KMS-11 (cell line): ENCODE measurements around the gene VKORC1.

Source experiments
- H2AFZ ChIP-seq: fragments of 200-600 bp; sonication (generic); 2 replicates; pipeline ENCODE4 v1.6.1; 2016; ENCODE audit warnings: antibody characterized with exemption, mixed run types, low read depth
- H3K27ac ChIP-seq: fragments of 200-600 bp; sonication (generic); 2 replicates; pipeline ENCODE4 v1.6.1; 2016; ENCODE audit warnings: mild to moderate bottlenecking, mixed run types
- H3K27me3 ChIP-seq: fragments of 200-600 bp; sonication (generic); 2 replicates; pipeline ENCODE4 v1.6.1; 2017; ENCODE audit warnings: mild to moderate bottlenecking, low read depth, mixed run types, moderate library complexity; ENCODE audit not compliant: insufficient read depth
- H3K36me3 ChIP-seq: fragments of 200-600 bp; sonication (generic); 2 replicates; pipeline ENCODE4 v1.6.1; 2017; ENCODE audit warnings: mild to moderate bottlenecking, mixed run types; ENCODE audit not compliant: insufficient read depth
- H3K4me1 ChIP-seq: fragments of 200-600 bp; sonication (generic); 2 replicates; pipeline ENCODE4 v1.6.1; 2016; ENCODE audit warnings: mild to moderate bottlenecking, low read depth, mixed run types; ENCODE audit not compliant: poor library complexity, severe bottlenecking
- H3K4me2 ChIP-seq: fragments of 200-600 bp; sonication (generic); 2 replicates; pipeline ENCODE4 v1.7.0; 2016; ENCODE audit warnings: mild to moderate bottlenecking, mixed run types
- H3K4me3 ChIP-seq: fragments of 200-600 bp; sonication (generic); IDR thresholded peaks from 2 replicates; pipeline ENCODE4 v1.6.1; 2017; ENCODE audit warnings: low read depth, low read length, mixed read lengths; ENCODE audit not compliant: insufficient read depth
- H3K79me2 ChIP-seq: fragments of 200-600 bp; sonication (generic); 2 replicates; pipeline ENCODE4 v1.6.1; 2016; ENCODE audit warnings: low read depth, mixed run types; ENCODE audit not compliant: insufficient read depth
- H3K9ac ChIP-seq: fragments of 200-600 bp; sonication (generic); 2 replicates; pipeline ENCODE4 v1.6.1; 2016; ENCODE audit warnings: mild to moderate bottlenecking, mixed run types
- H4K20me1 ChIP-seq: fragments of 200-600 bp; sonication (generic); 2 replicates; pipeline ENCODE4 v1.6.1; 2016; ENCODE audit warnings: mild to moderate bottlenecking, mixed run types; ENCODE audit not compliant: insufficient read depth
- CTCF ChIP-seq: fragments of 200-600 bp; sonication (generic); conservative IDR thresholded peaks from 2 replicates; pipeline ENCODE4 v1.6.1; 2017; ENCODE audit warnings: low read depth, mild to moderate bottlenecking, antibody characterized with exemption, low read length, moderate library complexity, mixed read lengths

The VKORC1 gene

GRCh38 chr16:31084584-31085302 lies 9.9 kb downstream of the VKORC1 start:
- no peak overlapping the region for H3K4me3 ChIP-seq
- no peak overlapping the region for H3K9ac ChIP-seq
- H3K4me1 ChIP-seq = no peaks in the 10 kb centered on the region
- H4K20me1 ChIP-seq = no peaks in the 10 kb centered on the region
- H2AFZ ChIP-seq = no peak overlapping the region
- H3K27me3 ChIP-seq = no peaks in the 10 kb centered on the region
- TF ChIP-seq CTCF = no peak
- H3K36me3 ChIP-seq = no peaks in the 10 kb centered on the region; the same call in 1 of the 2 replicates
- H3K79me2 ChIP-seq = no peaks in the 10 kb centered on the region
- no peak overlapping the region for H3K27ac ChIP-seq
- H3K4me2 ChIP-seq = no peak overlapping the region

GRCh38 chr16:31083981-31084380 lies 10.6 kb downstream of the VKORC1 start:
- Histone ChIP-seq H3K4me3 (no peak overlapping the region), H3K36me3 (no peaks in the 10 kb centered on the region; the same call in 1 of the 2 replicates), H2AFZ (no peak overlapping the region), H3K4me2 (no peak overlapping the region), H4K20me1 (no peaks in the 10 kb centered on the region), H3K27ac (no peak overlapping the region), H3K9ac (no peak overlapping the region), H3K27me3 (no peaks in the 10 kb centered on the region), H3K4me1 (no peaks in the 10 kb centered on the region), H3K79me2 (no peaks in the 10 kb centered on the region)
- TF ChIP-seq CTCF = no peak

DNA sequence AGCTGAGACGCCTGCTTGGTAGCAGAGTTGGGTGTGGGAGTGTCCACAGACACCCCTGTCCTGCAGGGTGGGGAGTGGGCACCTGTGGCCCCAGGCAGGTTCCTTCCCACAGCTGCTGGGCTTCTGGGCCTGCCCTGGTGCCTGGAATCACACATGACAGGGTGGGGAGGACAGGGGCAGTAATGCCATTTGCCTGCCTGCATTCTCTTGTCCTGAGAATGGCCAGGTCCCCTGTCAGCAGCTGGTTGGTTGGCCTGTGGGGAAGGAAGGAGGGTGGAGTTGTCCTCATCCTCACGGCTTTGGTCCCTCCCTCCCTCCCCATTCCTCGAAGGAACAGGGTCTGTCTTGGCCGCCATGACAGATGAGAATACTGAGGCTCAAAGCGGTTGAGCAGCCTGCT lies 11.0 kb downstream of the VKORC1 start:
- no peaks in the 10 kb centered on the region for H3K4me1 ChIP-seq
- no peak overlapping the region for H3K9ac ChIP-seq
- no peak for TF ChIP-seq CTCF

DNA sequence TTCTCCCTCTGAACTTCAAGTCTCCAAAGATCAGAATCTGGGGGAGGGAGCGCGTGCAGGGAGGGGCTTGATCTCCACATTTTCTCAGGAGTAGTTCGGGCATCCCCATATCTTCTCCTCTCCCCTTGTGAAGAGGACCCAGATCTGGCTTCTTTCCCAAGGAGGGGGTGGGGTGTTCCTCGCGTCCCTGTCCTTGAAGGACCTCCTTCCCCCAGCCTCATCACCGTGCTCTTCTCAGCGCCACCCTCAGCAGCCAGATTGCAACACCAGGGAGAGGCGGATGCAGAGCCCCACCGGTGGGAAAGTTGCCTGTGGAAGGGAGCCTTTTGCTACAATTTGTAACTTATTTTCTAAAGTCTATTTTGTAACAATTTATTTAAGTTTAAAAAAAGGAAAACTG lies 11.5 kb downstream of the VKORC1 start:
- Histone ChIP-seq H3K36me3 (no peaks in the 10 kb centered on the region; the same call in 1 of the 2 replicates), H3K4me2 (no peak overlapping the region), H2AFZ (no peak overlapping the region), H3K27me3 (no peaks in the 10 kb centered on the region), H3K79me2 (0 out of 2 replicates have a peak, but pooled peaks cover 3% of the 10 kb centered on the region), H4K20me1 (no peaks in the 10 kb centered on the region), H3K27ac (no peak overlapping the region), H3K9ac (no peak overlapping the region), H3K4me1 (no peaks in the 10 kb centered on the region), H3K4me3 (no peak overlapping the region)
- TF ChIP-seq CTCF = no peak

More for the DNA sequence above, 11.0 kb downstream of the VKORC1 start:
- H3K4me3 ChIP-seq = no peak overlapping the region
- H3K79me2 ChIP-seq = no peaks in the 10 kb centered on the region
- H3K36me3 ChIP-seq = no peaks in the 10 kb centered on the region; the same call in 1 of the 2 replicates
- no peak overlapping the region for H3K4me2 ChIP-seq
- H3K27ac ChIP-seq = no peak overlapping the region
- H2AFZ ChIP-seq = no peak overlapping the region
- H3K27me3 ChIP-seq = no peaks in the 10 kb centered on the region
- no peaks in the 10 kb centered on the region for H4K20me1 ChIP-seq
